SU-DHL-6 (cell line): ENCODE results near the gene EGLN2.
"Not testable (repeated sequence)": the region's sequence is repeated elsewhere in the genome, so short reads cannot be mapped to it uniquely, and the experiment has no call there.

ENCODE experiments used
- EZH2phosphoT487 ChIP-seq: fragments of 200-600 bp; sonication (generic), shearing (Covaris generic); conservative IDR thresholded peaks from 2 replicates; pipeline ENCODE4 v1.6.1; 2018; ENCODE audit warnings: mild to moderate bottlenecking, antibody characterized with exemption, low read length, moderate library complexity, mixed read lengths
- TF ChIP-seq, protein P1 (sequence below): fragments of 200-600 bp; sonication (generic); IDR thresholded peaks from one replicate; pipeline ENCODE4 v1.5.1; 2017; ENCODE audit warnings: antibody characterized with exemption, mild to moderate bottlenecking, low read length, moderate library complexity; ENCODE audit not compliant: insufficient read depth, poor library complexity, severe bottlenecking

DNA sequence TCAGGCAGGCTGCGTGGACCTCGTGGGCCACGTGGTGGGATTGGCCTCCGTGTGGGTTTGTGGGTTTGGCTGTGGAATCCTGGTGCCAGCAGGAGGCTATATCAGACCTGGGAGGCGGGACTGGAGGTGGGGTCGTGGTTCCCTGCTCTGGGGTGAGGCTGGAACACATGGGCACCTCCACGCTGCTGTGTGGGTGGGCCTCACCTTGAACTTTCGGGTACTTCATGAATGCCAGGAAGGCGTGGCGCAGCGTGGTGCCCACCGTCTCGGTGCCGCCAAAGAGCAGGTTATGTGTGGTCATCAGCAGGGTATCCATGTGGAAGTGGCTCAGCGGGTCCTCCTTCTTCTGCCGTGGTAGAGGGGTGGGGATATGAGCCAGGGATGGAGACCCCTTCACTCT, 25.9 kb downstream of the EGLN2 start:
- TF ChIP-seq, protein P1, sequence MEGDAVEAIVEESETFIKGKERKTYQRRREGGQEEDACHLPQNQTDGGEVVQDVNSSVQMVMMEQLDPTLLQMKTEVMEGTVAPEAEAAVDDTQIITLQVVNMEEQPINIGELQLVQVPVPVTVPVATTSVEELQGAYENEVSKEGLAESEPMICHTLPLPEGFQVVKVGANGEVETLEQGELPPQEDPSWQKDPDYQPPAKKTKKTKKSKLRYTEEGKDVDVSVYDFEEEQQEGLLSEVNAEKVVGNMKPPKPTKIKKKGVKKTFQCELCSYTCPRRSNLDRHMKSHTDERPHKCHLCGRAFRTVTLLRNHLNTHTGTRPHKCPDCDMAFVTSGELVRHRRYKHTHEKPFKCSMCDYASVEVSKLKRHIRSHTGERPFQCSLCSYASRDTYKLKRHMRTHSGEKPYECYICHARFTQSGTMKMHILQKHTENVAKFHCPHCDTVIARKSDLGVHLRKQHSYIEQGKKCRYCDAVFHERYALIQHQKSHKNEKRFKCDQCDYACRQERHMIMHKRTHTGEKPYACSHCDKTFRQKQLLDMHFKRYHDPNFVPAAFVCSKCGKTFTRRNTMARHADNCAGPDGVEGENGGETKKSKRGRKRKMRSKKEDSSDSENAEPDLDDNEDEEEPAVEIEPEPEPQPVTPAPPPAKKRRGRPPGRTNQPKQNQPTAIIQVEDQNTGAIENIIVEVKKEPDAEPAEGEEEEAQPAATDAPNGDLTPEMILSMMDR: not testable (repeated sequence)
- not testable (repeated sequence) for TF ChIP-seq EZH2phosphoT487
